ENCODE results near the gene OGFOD2. TPM values are rescaled to one million over a fixed set of nuclear protein-coding genes. Genes with fewer than 3 reads are reported as not detected.
A peak's percentile ranks its signal among the peaks of the same experiment; 100 is the strongest.

The OGFOD2 gene
- total RNA-seq, 4 donors from 2014 or later, result 3.1 to 13.9 (median 6.2) TPM

GRCh38 chr12:122994781-122995502, 19.9 kb downstream of the OGFOD2 start:
- no peak for ATAC-seq (ENCODE audit: low FRiP score)
- TF ChIP-seq CTCF (IDR thresholded peaks at IDR 0.05), result no peak
- no peak for DNase-seq (ENCODE audit: low spot score)

GRCh38 chr12:122995503-122996187, 20.6 kb downstream of the OGFOD2 start:
- TF ChIP-seq CTCF (IDR thresholded peaks at IDR 0.05), result no peak
- DNase-seq (ENCODE audit: low spot score) (no peak), ATAC-seq (ENCODE audit: low FRiP score) (peak; percentile 20)

GRCh38 chr12:122996188-122996601, 21.2 kb downstream of the OGFOD2 start:
- DNase-seq (ENCODE audit: low spot score) (no peak), ATAC-seq (ENCODE audit: low FRiP score) (no peak)
- no peak for TF ChIP-seq CTCF (IDR thresholded peaks at IDR 0.05)

GRCh38 chr12:122996621-122997342, 21.7 kb downstream of the OGFOD2 start:
- no peak for TF ChIP-seq CTCF (IDR thresholded peaks at IDR 0.05)
- no peak for ATAC-seq (ENCODE audit: low FRiP score)
- DNase-seq (ENCODE audit: low spot score), result no peak

- ATAC-seq (ENCODE audit: low FRiP score), result no peak
- no peak for DNase-seq (ENCODE audit: low spot score)
- TF ChIP-seq CTCF (IDR thresholded peaks at IDR 0.05), result no peak
Observed at GRCh38 chr12:122997343-122998250, 22.6 kb downstream of the OGFOD2 start.

- ATAC-seq (ENCODE audit: low FRiP score) (no peak), DNase-seq (ENCODE audit: low spot score) (no peak)
- TF ChIP-seq CTCF (IDR thresholded peaks at IDR 0.05), result no peak
Observed at GRCh38 chr12:122998316-122998715, 23.3 kb downstream of the OGFOD2 start.
